Neuronal stem cell (in vitro differentiated cells): ENCODE results near the gene DCPS.

Experiments used
- DNase-seq: peaks from one replicate; pipeline ENCODE4 v3.0.0-alpha.2; 2013; ENCODE audit warnings: low spot score
- H2AFZ ChIP-seq: one replicate; pipeline ENCODE4 v1.6.1; 2013; ENCODE audit warnings: mild to moderate bottlenecking, low read length, inconsistent platforms
- H2AK5ac ChIP-seq: 2 replicates; pipeline ENCODE4 v1.6.1; 2013; ENCODE audit warnings: low read depth, mild to moderate bottlenecking, inconsistent platforms, low read length, moderate library complexity, mixed read lengths
- H2BK120ac ChIP-seq: 2 replicates; pipeline ENCODE4 v1.6.1; 2013; ENCODE audit warnings: low read depth, mild to moderate bottlenecking, inconsistent platforms, low read length, moderate library complexity, mixed read lengths
- H2BK12ac ChIP-seq: one replicate; pipeline ENCODE4 v1.6.1; 2013; ENCODE audit warnings: low read length, inconsistent platforms
- H2BK15ac ChIP-seq: 2 replicates; pipeline ENCODE4 v1.6.1; 2013; ENCODE audit warnings: mild to moderate bottlenecking, low read length, inconsistent platforms, mixed read lengths
- H2BK5ac ChIP-seq: one replicate; pipeline ENCODE4 v1.6.1; 2013; ENCODE audit warnings: inconsistent platforms, mild to moderate bottlenecking, low read length, moderate library complexity
- H3K14ac ChIP-seq: one replicate; pipeline ENCODE4 v1.6.1; 2013; ENCODE audit warnings: low read length, inconsistent platforms
- H3K18ac ChIP-seq: 2 replicates; pipeline ENCODE4 v1.6.1; 2013; ENCODE audit warnings: low read length, inconsistent platforms
- H3K23ac ChIP-seq: 2 replicates; pipeline ENCODE4 v1.6.1; 2013; ENCODE audit warnings: low read depth, mild to moderate bottlenecking, mixed read lengths, low read length, inconsistent platforms; ENCODE audit not compliant: poor library complexity
- H3K27ac ChIP-seq: replicated peaks from 3 replicates; pipeline ENCODE4 v1.5.1; 2013; ENCODE audit warnings: low read length, inconsistent platforms
- H3K27me3 ChIP-seq, 3 experiments: 2 replicates each; pipeline ENCODE4 v1.6.1; 2013; ENCODE audit warnings: low read length in 3 of 3, mild to moderate bottlenecking in 2 of 3, inconsistent platforms in 1 of 3, low read depth in 1 of 3, mixed read lengths in 1 of 3, moderate library complexity in 1 of 3; ENCODE audit not compliant: control insufficient read depth in 3 of 3, insufficient read depth in 3 of 3
- H3K36me3 ChIP-seq, 2 donors: replicated peaks in 1 of 2; 2 replicates each; pipeline ENCODE4 v1.6.1; 2013; ENCODE audit warnings: low read length in 2 of 2; ENCODE audit not compliant: control insufficient read depth in 2 of 2, insufficient read depth in 2 of 2
- H3K4ac ChIP-seq: 2 replicates; pipeline ENCODE4 v1.6.1; 2013; ENCODE audit warnings: inconsistent platforms, mild to moderate bottlenecking, low read length, moderate library complexity
- H3K4me1 ChIP-seq, 2 donors: 1 replicate in 1 of 2; 2 replicates in 1 of 2; pipeline ENCODE4 v1.6.1; 2013; ENCODE audit warnings: low read length in 2 of 2, low read depth in 1 of 2; ENCODE audit not compliant: control insufficient read depth in 2 of 2, insufficient read depth in 1 of 2
- H3K4me2 ChIP-seq: one replicate; pipeline ENCODE4 v1.6.1; 2013; ENCODE audit warnings: mild to moderate bottlenecking, low read length, inconsistent platforms; ENCODE audit not compliant: insufficient read depth, poor library complexity, severe bottlenecking
- H3K4me3 ChIP-seq, 2 donors: 2 replicates each; pipeline ENCODE4 v1.5.1; 2013; ENCODE audit warnings: low read length in 2 of 2, mild to moderate bottlenecking in 2 of 2, inconsistent platforms in 1 of 2, moderate library complexity in 1 of 2
- H3K79me1 ChIP-seq: one replicate; pipeline ENCODE4 v1.6.1; 2013; ENCODE audit warnings: low read depth, mild to moderate bottlenecking, inconsistent platforms, low read length, moderate library complexity
- H3K9ac ChIP-seq: one replicate; pipeline ENCODE4 v1.6.1; 2013; ENCODE audit warnings: mild to moderate bottlenecking, low read depth, low read length, inconsistent platforms; ENCODE audit not compliant: poor library complexity
- H3K9me3 ChIP-seq, 2 donors: replicated peaks in 1 of 2; 2 replicates each; pipeline versions ENCODE3 to v1.6.1; 2013; ENCODE audit warnings: low read length in 2 of 2, mild to moderate bottlenecking in 2 of 2, inconsistent platforms in 1 of 2, low read depth in 1 of 2, mixed read lengths in 1 of 2, moderate library complexity in 1 of 2; ENCODE audit not compliant: control insufficient read depth in 2 of 2, insufficient read depth in 1 of 2
- H4K8ac ChIP-seq: one replicate; pipeline ENCODE4 v1.6.1; 2013; ENCODE audit warnings: low read depth, mild to moderate bottlenecking, inconsistent platforms, low read length, moderate library complexity
- H4K91ac ChIP-seq: one replicate; pipeline ENCODE4 v1.6.1; 2013; ENCODE audit warnings: low read length, low read depth, mild to moderate bottlenecking, inconsistent platforms; ENCODE audit not compliant: poor library complexity
- WGBS, 2 donors: extraction: QIAGEN DNeasy Blood & Tissue Kit; methylation state at CpG; one replicate each; pipeline ENCODE4 v1.1.7; 2013; ENCODE audit warnings: missing lambda C conversion rate in 2 of 2, mixed read lengths in 1 of 2; ENCODE audit not compliant: insufficient read length in 2 of 2, insufficient replicate concordance in 1 of 2; ENCODE audit errors: extremely low coverage in 2 of 2; 5-methylcytosine and 5-hydroxymethylcytosine counted together

The DCPS gene

DNA sequence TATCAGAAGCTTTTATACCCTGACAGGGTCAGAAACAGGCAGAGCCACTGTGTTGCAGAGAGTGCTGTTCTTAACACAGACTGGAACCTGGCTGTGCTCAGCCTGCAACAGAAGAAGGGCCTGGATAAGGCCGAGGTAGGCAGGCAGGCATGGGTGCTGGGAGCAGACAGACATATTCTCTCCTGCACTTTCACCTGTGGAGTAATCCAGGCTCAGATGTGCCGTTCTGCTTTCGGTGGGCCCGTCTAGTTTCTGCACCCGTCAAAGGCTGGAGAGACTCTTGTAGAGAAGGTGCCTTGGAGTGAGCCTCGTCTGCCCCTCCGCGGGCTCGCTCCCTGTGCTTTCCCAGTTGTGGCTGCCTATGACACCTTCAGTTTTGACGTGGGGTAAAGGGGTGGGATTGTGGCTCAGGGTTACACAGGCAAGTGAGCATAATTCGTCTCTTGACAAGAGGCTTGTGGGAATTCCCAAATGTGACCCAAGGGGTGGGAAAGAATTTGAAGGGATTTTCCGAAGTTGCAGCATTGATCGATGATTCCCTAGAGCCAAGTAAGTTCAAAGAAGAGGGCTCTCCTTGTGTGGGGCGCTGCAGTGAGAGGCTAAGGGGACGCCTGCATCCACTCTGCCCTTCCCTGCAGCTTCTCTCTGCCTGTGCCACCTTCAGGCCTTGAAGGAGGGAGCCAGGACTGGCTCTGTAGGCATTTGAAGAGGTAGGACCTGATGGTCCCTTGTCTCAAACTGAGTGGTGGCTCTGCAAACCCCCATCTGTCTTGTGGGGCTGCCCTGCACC, 35.4 kb downstream of the DCPS start:
- WGBS, 2 donors, result no CpG with 5 or more reads among the region's 15 CpGs

GRCh38 chr11:126339863-126340434, 36.1 kb downstream of the DCPS start:
- peaks cover 7 to 60% of the 10 kb centered on the region in 2 donors for H3K36me3 ChIP-seq
- H2AK5ac ChIP-seq, result no peak overlapping the region
- no peak overlapping the region for H3K4me3 ChIP-seq
- H3K27ac ChIP-seq, result no peak overlapping the region
- H2BK15ac ChIP-seq, result no peak overlapping the region
- H3K9ac ChIP-seq, result no peak overlapping the region
- H3K23ac ChIP-seq, result no peak overlapping the region
- H3K27me3 ChIP-seq, result no peaks in the 10 kb centered on the region
- H3K18ac ChIP-seq, result peak overlapping the region; percentile 11
- H2BK5ac ChIP-seq, result no peak overlapping the region
- H3K14ac ChIP-seq, result no peak overlapping the region
- no peak overlapping the region for H4K91ac ChIP-seq
- no peaks in the 10 kb centered on the region for H3K79me1 ChIP-seq
- no peak overlapping the region for H2BK12ac ChIP-seq
- no peaks in the 10 kb centered on the region for H3K9me3 ChIP-seq
- peaks cover 20 to 35% of the 10 kb centered on the region in 2 donors for H3K4me1 ChIP-seq
- no peak overlapping the region for H3K4ac ChIP-seq
- H4K8ac ChIP-seq, result no peak overlapping the region
- H2BK120ac ChIP-seq, result no peak overlapping the region
- no peak for DNase-seq
- no CpG with 5 or more reads among the region's 11 CpGs for WGBS, 2 donors
- H2AFZ ChIP-seq, result no peak overlapping the region
- no peak overlapping the region for H3K4me2 ChIP-seq

More for the DNA sequence above, 35.4 kb downstream of the DCPS start:
- Histone ChIP-seq H3K18ac (peak overlapping the region; percentile 20), H2BK5ac (no peak overlapping the region), H2AFZ (no peak overlapping the region), H2BK120ac (no peak overlapping the region), H3K9ac (no peak overlapping the region), H3K23ac (no peak overlapping the region), H2BK12ac (no peak overlapping the region), H3K4ac (no peak overlapping the region), H4K91ac (no peak overlapping the region), H2AK5ac (no peak overlapping the region), H3K27me3 (no peaks in the 10 kb centered on the region), H3K4me3 (no peak overlapping the region), H3K36me3 (peaks cover 7 to 56% of the 10 kb centered on the region in 2 donors), H4K8ac (no peak overlapping the region), H3K4me1 (peaks cover 20 to 30% of the 10 kb centered on the region in 2 donors), H3K4me2 (no peak overlapping the region), H3K27ac (no peak overlapping the region), H2BK15ac (no peak overlapping the region), H3K9me3 (no peaks in the 10 kb centered on the region), H3K79me1 (no peaks in the 10 kb centered on the region), H3K14ac (no peak overlapping the region)
- no peak for DNase-seq

DNA sequence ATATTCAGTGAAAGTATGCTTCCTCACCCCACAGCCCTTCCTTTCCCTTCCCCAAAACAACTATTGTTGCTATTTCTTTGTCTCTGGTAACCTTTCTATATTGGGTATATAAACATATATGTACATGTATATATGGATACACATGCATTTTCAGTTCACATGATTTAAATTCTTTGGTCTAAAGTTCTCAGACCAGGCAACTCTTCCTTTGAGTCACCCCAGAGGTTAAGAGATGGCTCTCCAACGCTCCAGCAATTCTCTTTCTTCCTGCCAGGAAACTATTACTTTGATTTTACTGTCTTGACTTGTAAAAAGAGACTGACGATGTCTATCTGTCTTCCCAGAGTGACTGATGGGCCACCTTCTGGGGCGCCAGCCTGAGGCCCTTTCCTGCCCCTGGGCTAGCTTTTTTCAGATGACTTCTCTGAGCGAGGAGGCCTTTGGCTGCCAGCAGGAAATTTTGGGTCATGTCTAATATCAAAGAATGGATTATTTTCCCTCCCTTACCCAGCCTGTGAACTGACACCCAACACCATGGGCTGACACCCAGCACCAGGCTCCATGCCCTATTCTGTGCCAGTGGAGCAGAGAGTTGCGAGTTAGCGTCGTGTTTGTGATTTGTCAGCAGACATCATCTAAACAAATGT, 37.2 kb downstream of the DCPS start:
- H3K79me1 ChIP-seq, result no peaks in the 10 kb centered on the region
- no peak overlapping the region for H2BK5ac ChIP-seq
- no peak overlapping the region for H2BK12ac ChIP-seq
- peaks cover 20 to 36% of the 10 kb centered on the region in 2 donors for H3K4me1 ChIP-seq
- no peak overlapping the region for H3K23ac ChIP-seq
- H3K9ac ChIP-seq, result no peak overlapping the region
- no CpG with 5 or more reads among the region's 7 CpGs for WGBS, 2 donors
- H2BK120ac ChIP-seq, result no peak overlapping the region
- no peak overlapping the region for H3K14ac ChIP-seq
- no peaks in the 10 kb centered on the region for H3K27me3 ChIP-seq
- H3K27ac ChIP-seq, result no peak overlapping the region
- H2AK5ac ChIP-seq, result no peak overlapping the region
- H2AFZ ChIP-seq, result no peak overlapping the region
- no peak overlapping the region for H3K4me2 ChIP-seq
- H2BK15ac ChIP-seq, result no peak overlapping the region
- H4K91ac ChIP-seq, result no peak overlapping the region
- H3K36me3 ChIP-seq, result peaks cover 11 to 64% of the 10 kb centered on the region in 2 donors
- no peak overlapping the region for H3K4me3 ChIP-seq
- no peaks in the 10 kb centered on the region for H3K9me3 ChIP-seq
- no peak overlapping the region for H3K18ac ChIP-seq
- DNase-seq, result no peak
- H3K4ac ChIP-seq, result no peak overlapping the region
- H4K8ac ChIP-seq, result no peak overlapping the region

DNA sequence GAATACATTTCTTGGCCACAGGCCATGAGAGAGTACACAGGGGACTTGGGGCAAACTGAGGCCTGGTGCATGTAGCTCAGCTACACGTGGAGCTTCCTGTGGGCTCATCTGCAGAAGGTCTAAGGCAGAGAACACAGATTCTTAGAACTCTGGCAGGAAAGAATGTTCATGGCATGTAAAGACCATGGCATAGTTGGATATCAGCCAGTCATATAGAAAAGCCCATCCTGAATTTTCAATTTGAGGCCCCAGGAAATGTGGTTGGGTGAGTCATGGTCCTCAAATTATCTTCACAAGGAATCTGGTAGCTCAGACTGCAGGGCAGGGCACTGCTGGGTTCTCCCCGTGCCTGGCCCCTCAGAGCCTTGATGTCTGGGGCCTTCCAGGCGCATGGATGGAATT, 37.9 kb downstream of the DCPS start:
- H3K4ac ChIP-seq, result no peak overlapping the region
- H2AK5ac ChIP-seq, result no peak overlapping the region
- no peak overlapping the region for H3K4me2 ChIP-seq
- peaks cover 11 to 71% of the 10 kb centered on the region in 2 donors for H3K36me3 ChIP-seq
- H3K79me1 ChIP-seq, result no peaks in the 10 kb centered on the region
- no peak overlapping the region for H3K27ac ChIP-seq
- DNase-seq, result no peak
- H2BK12ac ChIP-seq, result no peak overlapping the region
- no peak overlapping the region for H2BK15ac ChIP-seq
- no peaks in the 10 kb centered on the region for H3K9me3 ChIP-seq
- no peak overlapping the region for H3K18ac ChIP-seq
- WGBS, 2 donors, result no CpG with 5 or more reads among the region's 3 CpGs
- H3K23ac ChIP-seq, result no peak overlapping the region
- no peak overlapping the region for H2BK5ac ChIP-seq
- no peak overlapping the region for H4K8ac ChIP-seq
- no peak overlapping the region for H4K91ac ChIP-seq
- no peaks in the 10 kb centered on the region for H3K27me3 ChIP-seq
- no peak overlapping the region for H3K4me3 ChIP-seq
- H3K14ac ChIP-seq, result no peak overlapping the region
- no peak overlapping the region for H2AFZ ChIP-seq
- no peak overlapping the region for H3K9ac ChIP-seq
- H2BK120ac ChIP-seq, result no peak overlapping the region
- H3K4me1 ChIP-seq, result peaks cover 13 to 32% of the 10 kb centered on the region in 2 donors
